SK-N-SH (cell line): ENCODE measurements around the gene GVQW3. TPM values are rescaled to one million over a fixed set of nuclear protein-coding genes. Genes with fewer than 3 reads are reported as not detected.

ENCODE experiments used
- CTCF ChIA-PET: fragments of 300-600, 350-600 bp; formaldehyde crosslinking; extraction: SDS; loops from one replicate; lab custom pipeline; 2021; lab: Yijun Ruan, JAX
- POLR2A ChIA-PET: fragments of 350-600 bp; sonication (Branson Sonifier 250); formaldehyde crosslinking; extraction: SDS; loops from one replicate; lab custom pipeline; 2020; ENCODE audit warnings: antibody characterized with exemption, inconsistent platforms; lab: Yijun Ruan, JAX
- DNase-seq: peaks from one replicate; pipeline ENCODE4 v3.0.0; 2012
- H2AFZ ChIP-seq: fragments of 200-600 bp; sonication (generic); 2 replicates; pipeline ENCODE4 v1.8.1; 2016; ENCODE audit warnings: antibody characterized with exemption, mild to moderate bottlenecking, low read depth
- H3F3A ChIP-seq: fragments of 200-600 bp; sonication (generic); replicated peaks from 2 replicates; pipeline ENCODE3; 2016; ENCODE audit warnings: antibody characterized with exemption, mild to moderate bottlenecking; ENCODE audit not compliant: insufficient read depth
- H3K27ac ChIP-seq, 2 experiments: fragments of 200-500 bp in 1 of 2; fragments of 200-600 bp in 1 of 2; sonication (Bioruptor generic) in 1 of 2; sonication (generic), shearing (Covaris generic) in 1 of 2; 2 replicates each; pipeline versions ENCODE4 v1.5.1 to v1.6.1; 2014 to 2016; ENCODE audit warnings: low read depth in 2 of 2, inconsistent platforms in 1 of 2, low read length in 1 of 2, mild to moderate bottlenecking in 1 of 2, mixed read lengths in 1 of 2
- H3K27me3 ChIP-seq: fragments of 200-600 bp; sonication (generic), shearing (Covaris generic); 2 replicates; pipeline ENCODE4 v1.6.1; 2016; ENCODE audit warnings: mixed run types; ENCODE audit not compliant: insufficient read depth
- H3K36me3 ChIP-seq, 2 experiments: fragments of 200-500 bp in 1 of 2; fragments of 200-600 bp in 1 of 2; sonication (Bioruptor generic) in 1 of 2; sonication (generic) in 1 of 2; replicated peaks in 1 of 2; 2 replicates each; pipeline versions ENCODE3 to v1.5.1; 2014 to 2016; ENCODE audit warnings: low read length in 1 of 2, mild to moderate bottlenecking in 1 of 2; ENCODE audit not compliant: insufficient read depth in 2 of 2, control insufficient read depth in 1 of 2
- H3K4me1 ChIP-seq, 2 experiments: fragments of 200-500 bp in 1 of 2; fragments of 200-600 bp in 1 of 2; sonication (Bioruptor generic) in 1 of 2; sonication (generic), shearing (Covaris generic) in 1 of 2; 2 replicates each; pipeline versions ENCODE4 v1.5.1 to v1.6.1; 2014 to 2016; ENCODE audit warnings: low read depth in 1 of 2, low read length in 1 of 2, mixed run types in 1 of 2; ENCODE audit not compliant: insufficient read depth in 2 of 2, control insufficient read depth in 1 of 2
- H3K4me2 ChIP-seq: fragments of 200-600 bp; sonication (generic), shearing (Covaris generic); 2 replicates; pipeline ENCODE4 v1.6.1; 2017; ENCODE audit warnings: mixed run types
- H3K4me3 ChIP-seq, 2 experiments: fragments of 200-500 bp in 1 of 2; fragments of 200-600 bp in 1 of 2; sonication (Bioruptor generic) in 1 of 2; sonication (generic), shearing (Covaris generic) in 1 of 2; 2 replicates each; pipeline versions ENCODE4 v1.5.1 to v1.8.1; 2014 to 2016; ENCODE audit warnings: low read depth in 2 of 2, inconsistent platforms in 1 of 2, low read length in 1 of 2, mild to moderate bottlenecking in 1 of 2, mixed read lengths in 1 of 2, moderate library complexity in 1 of 2
- H3K79me2 ChIP-seq: fragments of 200-600 bp; sonication (generic); 2 replicates; pipeline ENCODE4 v1.8.1; 2017; ENCODE audit warnings: mild to moderate bottlenecking; ENCODE audit not compliant: insufficient read depth
- H3K9ac ChIP-seq: fragments of 200-600 bp; sonication (generic); 2 replicates; pipeline ENCODE4 v1.6.1; 2017; ENCODE audit warnings: mixed run types
- H3K9me2 ChIP-seq: fragments of 200-600 bp; sonication (generic); 2 replicates; pipeline ENCODE4 v1.6.1; 2017; ENCODE audit warnings: mixed run types
- H3K9me3 ChIP-seq: fragments of 200-600 bp; sonication (generic); 2 replicates; pipeline ENCODE4 v1.6.1; 2017; ENCODE audit warnings: mixed run types, mild to moderate bottlenecking, moderate library complexity
- H4K20me1 ChIP-seq: fragments of 200-600 bp; sonication (generic); 2 replicates; pipeline ENCODE4 v1.6.1; 2017; ENCODE audit warnings: mild to moderate bottlenecking, mixed run types; ENCODE audit not compliant: insufficient read depth
- ELF1 ChIP-seq: IDR thresholded peaks from 2 replicates; pipeline ENCODE4 v1.4.0; 2012
- EP300 ChIP-seq, 2 experiments: IDR thresholded peaks; 2 replicates each; pipeline versions ENCODE4 v1.4.0 to v1.6.1; 2012; ENCODE audit warnings: borderline replicate concordance in 1 of 2, low read depth in 1 of 2, low read length in 1 of 2
- FOXM1 ChIP-seq: IDR thresholded peaks from 2 replicates; pipeline ENCODE4 v1.4.0; 2012; ENCODE audit warnings: low read depth, mild to moderate bottlenecking
- GABPA ChIP-seq: IDR thresholded peaks from 2 replicates; pipeline ENCODE4 v1.4.0; 2012; ENCODE audit warnings: low read depth, mild to moderate bottlenecking
- JUND ChIP-seq: IDR thresholded peaks from 2 replicates; pipeline ENCODE4 v1.4.0; 2012
- MEF2A ChIP-seq: IDR thresholded peaks from 2 replicates; pipeline ENCODE4 v1.4.0; 2012; ENCODE audit warnings: low read depth, borderline replicate concordance
- MXI1 ChIP-seq: IDR thresholded peaks from 2 replicates; pipeline ENCODE4 v1.6.1; 2012; ENCODE audit warnings: mild to moderate bottlenecking, low read depth, low read length, improper control_type of control experiment
- NRF1 ChIP-seq: IDR thresholded peaks from 2 replicates; pipeline ENCODE4 v1.6.1; 2012; ENCODE audit warnings: low read depth, mild to moderate bottlenecking, low read length
- POLR2AphosphoS5 ChIP-seq: IDR thresholded peaks from 2 replicates; pipeline ENCODE4 v1.6.1; 2012; ENCODE audit warnings: low read depth, low read length
- RAD21 ChIP-seq: IDR thresholded peaks from 2 replicates; pipeline ENCODE4 v1.6.1; 2012; ENCODE audit warnings: mild to moderate bottlenecking, low read length
- REST ChIP-seq: IDR thresholded peaks from 2 replicates; pipeline ENCODE4 v1.6.1; 2012; ENCODE audit warnings: mild to moderate bottlenecking, low read depth, low read length, moderate library complexity
- SIN3A ChIP-seq: IDR thresholded peaks from 2 replicates; pipeline ENCODE4 v1.6.1; 2012; ENCODE audit warnings: low read depth, mild to moderate bottlenecking, low read length, moderate library complexity, borderline replicate concordance
- TAF1 ChIP-seq: IDR thresholded peaks from 2 replicates; pipeline ENCODE4 v1.6.1; 2012; ENCODE audit warnings: low read depth, mild to moderate bottlenecking, low read length, moderate library complexity, borderline replicate concordance
- TCF12 ChIP-seq: IDR thresholded peaks from 2 replicates; pipeline ENCODE4 v1.4.0; 2012
- ZBTB33 ChIP-seq: IDR thresholded peaks from 2 replicates; pipeline ENCODE4 v1.4.0; 2012; ENCODE audit warnings: low read depth, borderline replicate concordance
- WGBS: methylation state at CpG from one replicate; pipeline ENCODE4 v1.1.6; 2017; ENCODE audit warnings: low lambda C conversion rate; 5-methylcytosine and 5-hydroxymethylcytosine counted together
- polyA plus RNA-seq, 3 experiments: library from polyadenylated mRNA; depleted of rRNA; stranded (reverse); fragments of >200 nt; gene quantifications; 2 replicates each; pipeline ENCODE4 v1.2.3, GENCODE V29; 2012
- TF ChIP-seq, protein P1 (sequence below): IDR thresholded peaks from 2 replicates; pipeline ENCODE4 v1.4.0; 2012; ENCODE audit warnings: low read depth, borderline replicate concordance

The GVQW3 gene
- polyA plus RNA-seq, 1 of the 3 experiments (the other 2 are of a cell fraction) = 2.3 TPM

DNA sequence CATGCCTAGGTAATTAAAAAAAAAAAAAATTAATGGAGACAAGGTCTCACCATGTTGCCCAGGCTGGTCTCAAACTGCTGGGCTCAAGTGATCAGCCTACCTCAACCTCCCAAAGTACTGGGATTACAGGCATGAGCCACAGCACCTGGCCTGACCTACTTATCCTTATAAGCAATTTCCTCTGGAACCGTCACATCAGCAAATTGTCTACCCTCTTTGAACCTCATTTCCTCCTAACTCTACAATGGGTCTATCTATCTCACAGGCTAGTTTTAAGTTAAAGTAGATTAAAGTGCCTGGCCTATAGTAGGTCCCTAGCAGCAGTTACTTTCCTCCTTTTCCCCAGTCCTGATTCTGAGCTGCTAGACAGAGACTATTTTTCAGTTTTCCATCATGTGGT, 43.7 kb upstream of the GVQW3 start (continued):
- TF ChIP-seq REST = no peak
- TF ChIP-seq NRF1 = no peak
- TF ChIP-seq SIN3A = no peak

DNA sequence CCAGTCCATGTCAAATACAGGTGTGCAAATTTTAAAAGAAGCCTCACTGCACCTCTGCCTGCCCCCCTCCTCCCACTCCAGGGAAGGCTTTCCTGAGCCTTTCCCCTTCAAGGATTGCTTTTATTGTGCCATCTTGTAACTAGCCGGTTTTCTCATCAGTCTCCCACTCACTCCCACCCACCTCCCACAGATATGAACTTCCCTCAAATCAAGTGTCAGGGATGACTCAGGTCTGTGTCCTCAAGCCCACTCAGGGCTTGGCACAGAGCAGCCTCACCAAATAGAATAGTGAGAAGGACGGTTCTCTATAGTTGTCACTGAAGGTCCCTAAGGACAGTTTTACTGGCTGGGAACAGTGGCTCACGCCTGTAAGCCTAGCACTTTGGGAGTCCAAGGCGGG, 43.2 kb upstream of the GVQW3 start:
- H3K27ac ChIP-seq = no peak overlapping the region
- no peak overlapping the region for H3K4me3 ChIP-seq
- no peak for DNase-seq
- TF ChIP-seq EP300 (IDR thresholded peaks at IDR 0.05; ENCODE audit: borderline replicate concordance in 1 of 2, low read depth in 1 of 2, low read length in 1 of 2) (no peak), NRF1 (no peak), FOXM1 (no peak), GABPA (no peak), TCF12 (no peak), RAD21 (no peak), ZBTB33 (no peak)
- H3K79me2 ChIP-seq = no peaks in the 10 kb centered on the region
- no peaks in the 10 kb centered on the region for H3F3A ChIP-seq
- no peaks in the 10 kb centered on the region for H3K4me1 ChIP-seq
- H3K9me3 ChIP-seq = no peaks in the 10 kb centered on the region
- H3K9me2 ChIP-seq = no peaks in the 10 kb centered on the region
- no peak overlapping the region for H2AFZ ChIP-seq
- H3K27me3 ChIP-seq = no peaks in the 10 kb centered on the region; the same call in 1 of the 2 replicates
- no peaks in the 10 kb centered on the region for H3K36me3 ChIP-seq
- no peaks in the 10 kb centered on the region for H4K20me1 ChIP-seq
- ChIA-PET CTCF (interaction anchor here (1.5 kb wide), 1 partner anchor 19 kb away, joined by 6 read pairs; no protein-coding TSS in a partner anchor), POLR2A (no interaction called here)
- WGBS = 88% methylated on average over 4 of the region's 4 CpGs
- no peak overlapping the region for H3K9ac ChIP-seq
- no peak overlapping the region for H3K4me2 ChIP-seq

- Histone ChIP-seq H3K4me2 (no peak overlapping the region), H3K27me3 (no peaks in the 10 kb centered on the region), H3K4me1 (no peaks in the 10 kb centered on the region), H2AFZ (no peak overlapping the region), H3K27ac (no peak overlapping the region), H3K9ac (no peak overlapping the region), H3K79me2 (no peaks in the 10 kb centered on the region), H3K4me3 (no peak overlapping the region), H3K36me3 (no peaks in the 10 kb centered on the region), H4K20me1 (no peaks in the 10 kb centered on the region), H3K9me3 (no peaks in the 10 kb centered on the region), H3K9me2 (no peaks in the 10 kb centered on the region), H3F3A (no peaks in the 10 kb centered on the region)
- no peak for DNase-seq
- CTCF ChIA-PET = interaction anchor here (1.2 kb wide), 1 partner anchor 16 kb away, joined by 4 read pairs; no protein-coding TSS in a partner anchor
- POLR2A ChIA-PET = no interaction called here
- WGBS = 79% methylated on average over 5 of the region's 6 CpGs
- TF ChIP-seq REST (no peak), MXI1 (no peak), MEF2A (no peak), TAF1 (no peak), TCF12 (no peak), JUND (no peak), FOXM1 (no peak), RAD21 (no peak), ELF1 (no peak), POLR2AphosphoS5 (no peak)
- TF ChIP-seq, protein P1, sequence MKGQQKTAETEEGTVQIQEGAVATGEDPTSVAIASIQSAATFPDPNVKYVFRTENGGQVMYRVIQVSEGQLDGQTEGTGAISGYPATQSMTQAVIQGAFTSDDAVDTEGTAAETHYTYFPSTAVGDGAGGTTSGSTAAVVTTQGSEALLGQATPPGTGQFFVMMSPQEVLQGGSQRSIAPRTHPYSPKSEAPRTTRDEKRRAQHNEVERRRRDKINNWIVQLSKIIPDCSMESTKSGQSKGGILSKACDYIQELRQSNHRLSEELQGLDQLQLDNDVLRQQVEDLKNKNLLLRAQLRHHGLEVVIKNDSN = no peak
Measured at GRCh38 chr11:76339221-76339620, 41.9 kb upstream of the GVQW3 start.
